Stimulated activated CD4-positive, alpha-beta T cell treated with anti-CD3 and anti-CD28 coated beads, Interleukin-15, amount 100 ng/mL, for 24 hours (primary cell): ENCODE data around the gene OR5B21.

ENCODE experiments used
- DNase-seq: peaks from one replicate; pipeline ENCODE4 v3.0.0-alpha.2; 2020

The OR5B21 gene

GRCh38 chr11:58508005-58508404, at the start of gene OR5B21:
Gene OR5B21 (minus strand): TSS chr11:58508105. CDS start chr11:58508105, 0 bp downstream.
- no peak for DNase-seq

- DNase-seq: no peak
These were observed 41.7 kb upstream of the OR5B21 start for GRCh38 chr11:58549644-58550043.

- DNase-seq: no peak
These were observed 38.9 kb upstream of the OR5B21 start for GRCh38 chr11:58546841-58547240.

- DNase-seq: no peak
These were observed 24.0 kb upstream of the OR5B21 start for GRCh38 chr11:58531865-58532341.

GRCh38 chr11:58530236-58530635, 22.3 kb upstream of the OR5B21 start:
- DNase-seq: no peak

GRCh38 chr11:58527429-58527828, 19.5 kb upstream of the OR5B21 start:
- DNase-seq: no peak

- DNase-seq: no peak
These were observed 18.8 kb upstream of the OR5B21 start for GRCh38 chr11:58526721-58527120.

GRCh38 chr11:58525037-58525614, 17.2 kb upstream of the OR5B21 start:
- DNase-seq: peak; percentile 32

GRCh38 chr11:58524232-58525036, 16.5 kb upstream of the OR5B21 start:
- peak; percentile 62 for DNase-seq

GRCh38 chr11:58513747-58514367, 6.0 kb upstream of the OR5B21 start:
- peak; percentile 16 for DNase-seq

- DNase-seq: no peak
These were observed 3.7 kb upstream of the OR5B21 start for GRCh38 chr11:58511636-58512035.

- DNase-seq: no peak
These were observed 1.8 kb upstream of the OR5B21 start for GRCh38 chr11:58509748-58510147.

- no peak for DNase-seq
These were observed 909 bp upstream of the OR5B21 start for GRCh38 chr11:58508814-58509213.

- DNase-seq: no peak
These were observed 550 bp downstream of the OR5B21 start for GRCh38 chr11:58507355-58507754.

GRCh38 chr11:58506935-58507334, 970 bp downstream of the OR5B21 start:
- DNase-seq: no peak

GRCh38 chr11:58505849-58506248, 2.1 kb downstream of the OR5B21 start:
- DNase-seq: peak; percentile 31

- no peak for DNase-seq
These were observed 3.7 kb downstream of the OR5B21 start for GRCh38 chr11:58504232-58504631.

- no peak for DNase-seq
These were observed 4.5 kb downstream of the OR5B21 start for GRCh38 chr11:58503361-58503856.

GRCh38 chr11:58502004-58502403, 5.9 kb downstream of the OR5B21 start:
- no peak for DNase-seq

GRCh38 chr11:58498464-58498863, 9.4 kb downstream of the OR5B21 start:
- DNase-seq: no peak

- DNase-seq: no peak
These were observed 10.0 kb downstream of the OR5B21 start for GRCh38 chr11:58497951-58498350.

GRCh38 chr11:58495906-58496305, 12.0 kb downstream of the OR5B21 start:
- no peak for DNase-seq

GRCh38 chr11:58494101-58494500, 13.8 kb downstream of the OR5B21 start:
- no peak for DNase-seq

- no peak for DNase-seq
These were observed 14.2 kb downstream of the OR5B21 start for GRCh38 chr11:58493676-58494075.
